NCI-H2081 treated with DMSO at 0.1 percent for 48 hours (cell line): ENCODE data around the gene ANAPC16.
"Not testable (repeated sequence)": the region's sequence is repeated elsewhere in the genome, so short reads cannot be mapped to it uniquely, and the experiment has no call there.

Experiments
- DNase-seq: peaks from one replicate; lab custom pipeline; 2025; lab: John Stamatoyannopoulos, UW

The ANAPC16 gene

DNA sequence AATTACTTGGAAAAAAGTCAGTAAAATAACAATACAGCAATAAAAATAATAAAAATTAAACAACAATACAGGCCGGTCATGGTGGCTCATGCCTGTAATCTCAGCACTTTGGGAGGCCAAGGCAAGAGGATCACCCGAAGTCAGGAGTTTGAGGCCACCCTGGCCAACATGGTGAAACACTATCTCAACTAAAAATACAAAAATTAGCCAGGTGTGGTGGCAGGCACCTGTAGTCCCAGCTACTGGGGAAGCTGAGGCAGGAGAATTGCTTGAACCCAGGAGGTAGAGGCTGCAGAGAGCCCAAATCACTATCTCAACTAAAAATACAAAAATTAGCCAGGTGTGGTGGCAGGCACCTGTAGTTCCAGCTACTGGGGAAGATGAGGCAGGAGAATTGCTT lies 4.0 kb upstream of the ANAPC16 start:
- not testable (repeated sequence) for DNase-seq

DNA sequence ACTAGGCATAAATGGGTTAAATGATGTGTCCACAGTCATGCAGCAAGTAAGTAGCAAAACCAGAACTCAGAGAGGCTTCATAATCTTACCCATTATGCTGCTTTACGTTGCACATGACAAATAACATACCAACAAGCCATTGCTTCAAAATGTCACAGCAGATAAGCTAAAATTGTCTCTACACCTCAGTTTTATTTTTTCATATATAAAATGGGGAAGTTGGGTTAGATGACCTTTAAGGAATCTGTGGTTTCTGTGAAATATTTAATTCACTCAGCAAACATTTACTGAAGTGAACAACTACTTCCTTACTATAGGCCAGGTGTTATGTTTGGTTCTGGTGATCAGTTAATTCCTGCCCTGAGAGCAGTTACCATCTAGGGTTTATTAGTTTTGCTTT lies 2.5 kb downstream of the ANAPC16 start:
- no peak for DNase-seq

DNA sequence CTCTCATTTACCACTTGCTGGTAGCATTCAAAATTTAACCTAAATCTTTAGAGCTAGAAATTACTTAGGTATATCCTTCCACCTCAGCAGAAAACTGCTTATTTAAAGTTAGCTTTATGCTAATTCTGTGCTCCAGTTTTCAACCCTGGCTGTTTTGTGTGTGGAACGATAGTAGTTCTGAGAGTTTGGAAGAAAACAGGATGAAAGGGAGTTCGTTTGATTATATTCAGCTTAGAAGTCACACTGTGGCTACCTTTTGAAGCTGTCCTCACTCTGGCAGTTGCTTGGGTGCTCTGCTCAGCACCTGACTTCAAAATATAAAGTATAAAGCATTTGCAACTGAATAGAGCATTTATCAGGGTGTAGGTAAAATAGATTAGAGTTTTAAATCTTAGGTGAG lies 2.9 kb downstream of the ANAPC16 start:
- DNase-seq, result no peak

DNA sequence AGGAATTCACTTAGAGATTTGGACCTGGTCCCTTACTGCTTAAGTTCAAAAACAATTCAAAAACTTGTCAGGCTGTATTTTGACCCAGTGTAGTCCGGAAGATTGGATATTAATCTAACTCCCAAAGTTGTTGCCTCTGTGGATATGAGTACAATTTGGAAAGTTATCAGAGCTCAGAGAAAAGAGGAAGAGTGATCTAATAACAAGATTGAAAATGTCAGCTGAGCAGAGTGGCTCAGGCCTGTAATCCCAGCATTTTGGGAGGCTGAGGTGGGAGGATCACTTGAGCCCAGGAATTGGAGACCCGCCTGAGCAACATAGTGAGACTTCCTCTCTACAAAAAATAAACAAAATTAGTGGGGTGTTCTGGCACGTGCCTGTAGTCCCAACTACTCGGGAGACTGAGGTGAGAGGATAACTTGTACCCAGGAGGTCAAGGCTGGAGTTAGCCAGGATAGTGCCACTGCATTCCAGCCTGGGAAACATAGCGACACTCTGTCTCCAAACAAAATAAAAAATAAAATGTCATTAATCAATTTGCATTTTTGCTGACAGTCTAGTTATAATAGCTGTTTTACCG lies 3.5 kb downstream of the ANAPC16 start:
- DNase-seq, result no peak

DNA sequence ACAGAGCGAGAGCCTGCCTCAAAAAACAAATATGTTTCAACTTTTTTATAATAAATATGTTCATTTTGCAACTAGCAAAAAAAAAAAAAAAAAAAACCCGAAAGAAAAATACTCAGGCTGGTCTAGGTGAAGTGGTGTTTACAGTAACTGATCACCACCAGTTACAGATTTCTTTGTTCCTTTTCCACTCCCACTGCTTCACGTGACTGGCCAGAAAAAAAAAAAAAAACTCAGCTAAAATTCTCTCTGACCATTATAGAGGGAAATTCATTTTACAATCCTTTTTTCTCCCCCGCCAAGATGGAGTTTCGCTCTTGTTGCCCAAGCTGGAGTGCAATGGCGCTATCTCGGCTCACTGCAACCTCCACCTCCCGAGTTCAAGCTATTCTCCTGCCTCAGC lies 4.8 kb downstream of the ANAPC16 start:
- DNase-seq, result no peak

DNA sequence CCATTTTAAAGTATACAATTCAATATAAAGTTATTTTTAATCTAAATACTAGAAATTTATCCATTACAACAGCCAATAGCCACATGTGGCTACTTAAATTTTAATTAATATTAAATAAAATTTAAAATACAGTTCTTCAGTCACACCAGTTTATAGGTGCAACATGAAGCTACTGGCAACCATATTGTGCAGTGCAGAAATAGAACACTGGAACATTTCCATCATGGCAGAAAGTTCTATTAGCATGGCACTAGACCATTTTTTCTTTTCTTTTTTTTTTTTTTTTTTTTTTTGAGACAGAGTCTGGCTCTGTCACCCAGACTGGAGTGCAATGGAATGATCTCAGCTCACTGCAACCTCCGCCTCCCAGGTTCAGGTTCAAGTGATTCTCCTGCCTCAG lies 5.5 kb downstream of the ANAPC16 start:
- no peak for DNase-seq

DNA sequence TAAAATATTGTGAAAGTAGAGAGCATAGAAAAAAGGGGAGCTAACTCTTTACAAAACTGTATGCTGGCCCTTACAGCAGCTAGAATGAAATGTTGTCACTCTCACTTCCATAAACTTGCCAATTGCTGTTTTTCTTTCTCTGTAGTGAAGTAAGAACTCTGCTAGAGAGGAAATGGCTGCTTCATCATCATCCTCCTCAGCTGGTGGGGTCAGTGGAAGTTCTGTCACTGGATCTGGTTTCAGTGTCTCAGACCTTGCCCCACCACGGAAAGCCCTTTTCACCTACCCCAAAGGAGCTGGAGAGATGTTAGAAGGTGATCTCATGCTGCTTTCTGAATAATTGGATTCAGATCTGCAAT lies 7.9 kb downstream of the ANAPC16 start:
- DNase-seq, result no peak

DNA sequence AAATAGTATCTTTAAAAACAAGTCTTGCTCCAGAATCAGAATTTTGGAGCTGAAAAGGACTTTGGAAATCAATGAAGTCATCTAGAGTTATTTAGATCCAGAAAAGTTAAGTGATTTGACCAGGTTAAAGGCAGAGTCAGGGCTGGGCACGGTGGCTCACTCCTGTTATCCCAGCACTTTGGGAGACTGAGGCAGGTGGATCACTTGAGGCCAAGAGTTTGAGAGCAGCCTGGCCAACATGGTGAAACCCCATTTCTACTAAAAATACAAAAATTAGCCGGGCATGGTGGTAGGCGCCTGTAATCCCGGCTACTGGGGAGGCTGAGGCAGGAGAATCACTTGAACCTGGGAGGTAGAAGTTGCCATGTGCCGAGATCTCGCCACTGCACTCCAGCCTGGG lies 8.4 kb downstream of the ANAPC16 start:
- DNase-seq, result not testable (repeated sequence)

DNA sequence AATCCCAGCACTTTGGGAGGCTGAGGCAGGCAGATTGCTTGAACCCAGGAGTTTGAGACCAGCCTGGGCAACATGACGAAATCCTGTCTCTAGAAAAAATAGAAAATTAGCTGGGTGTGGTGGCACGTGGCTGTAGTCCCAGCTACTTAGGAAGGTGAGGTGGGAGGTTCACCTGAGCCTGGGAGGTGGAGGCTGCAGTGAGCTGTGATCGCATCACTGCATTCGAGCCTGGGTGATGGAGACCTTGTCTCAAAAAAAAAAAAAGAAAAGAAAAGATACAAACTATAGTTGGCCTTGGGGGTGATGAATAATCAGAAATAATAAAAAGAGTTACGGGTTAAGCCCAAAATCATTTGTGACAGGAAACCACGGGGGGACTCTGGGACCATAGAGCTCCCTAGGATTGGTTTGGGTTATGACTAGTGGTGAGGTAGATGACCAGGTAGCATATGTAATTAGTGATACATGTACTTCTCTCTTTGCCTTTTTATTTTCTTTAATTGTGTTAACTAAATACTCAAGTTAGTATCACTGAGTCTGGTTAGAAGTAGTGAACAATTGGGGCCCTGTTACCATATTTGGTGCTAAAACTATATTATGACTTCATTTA lies 10.7 kb downstream of the ANAPC16 start:
- DNase-seq, result no peak

DNA sequence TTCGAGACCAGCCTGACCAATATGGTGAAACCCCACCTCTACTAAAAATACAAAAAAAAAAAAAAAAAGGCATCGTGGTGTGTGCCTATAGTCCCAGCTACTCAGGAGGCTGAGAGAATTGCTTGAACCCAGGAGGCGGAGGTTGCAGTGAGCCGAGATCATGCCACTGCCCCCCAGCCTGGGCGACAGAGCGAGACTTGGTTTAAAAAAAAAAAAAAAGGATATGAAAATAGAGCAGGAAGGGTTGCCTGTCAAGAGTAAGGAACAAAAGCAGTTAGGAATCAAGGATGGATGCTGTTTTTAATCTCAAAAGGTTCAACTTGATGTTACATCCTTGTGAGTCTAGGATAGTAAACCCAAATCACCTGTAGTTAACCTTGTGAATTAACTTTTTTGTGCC lies 12.0 kb downstream of the ANAPC16 start:
- DNase-seq, result no peak

DNA sequence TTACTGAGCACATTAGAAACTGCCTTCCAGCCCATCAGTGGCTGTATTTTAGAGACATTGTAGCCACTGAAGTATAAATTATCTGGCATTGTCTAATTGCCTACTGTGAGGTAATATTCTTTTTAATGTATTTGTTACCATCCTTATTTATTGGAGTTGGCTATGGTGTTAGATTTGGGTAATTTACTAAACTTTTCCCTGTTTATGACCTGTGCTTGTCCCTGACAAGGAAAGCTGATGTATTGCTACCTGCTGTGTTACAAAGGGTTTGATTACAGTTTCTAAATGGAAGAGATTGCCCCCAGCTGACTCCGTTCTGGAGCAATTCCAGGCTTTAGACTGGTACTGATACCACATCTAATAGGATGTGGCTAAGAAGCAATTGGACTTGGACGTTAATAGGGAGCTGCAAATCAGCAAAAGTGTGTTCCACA lies 12.5 kb downstream of the ANAPC16 start:
- peak; percentile 95 for DNase-seq

DNA sequence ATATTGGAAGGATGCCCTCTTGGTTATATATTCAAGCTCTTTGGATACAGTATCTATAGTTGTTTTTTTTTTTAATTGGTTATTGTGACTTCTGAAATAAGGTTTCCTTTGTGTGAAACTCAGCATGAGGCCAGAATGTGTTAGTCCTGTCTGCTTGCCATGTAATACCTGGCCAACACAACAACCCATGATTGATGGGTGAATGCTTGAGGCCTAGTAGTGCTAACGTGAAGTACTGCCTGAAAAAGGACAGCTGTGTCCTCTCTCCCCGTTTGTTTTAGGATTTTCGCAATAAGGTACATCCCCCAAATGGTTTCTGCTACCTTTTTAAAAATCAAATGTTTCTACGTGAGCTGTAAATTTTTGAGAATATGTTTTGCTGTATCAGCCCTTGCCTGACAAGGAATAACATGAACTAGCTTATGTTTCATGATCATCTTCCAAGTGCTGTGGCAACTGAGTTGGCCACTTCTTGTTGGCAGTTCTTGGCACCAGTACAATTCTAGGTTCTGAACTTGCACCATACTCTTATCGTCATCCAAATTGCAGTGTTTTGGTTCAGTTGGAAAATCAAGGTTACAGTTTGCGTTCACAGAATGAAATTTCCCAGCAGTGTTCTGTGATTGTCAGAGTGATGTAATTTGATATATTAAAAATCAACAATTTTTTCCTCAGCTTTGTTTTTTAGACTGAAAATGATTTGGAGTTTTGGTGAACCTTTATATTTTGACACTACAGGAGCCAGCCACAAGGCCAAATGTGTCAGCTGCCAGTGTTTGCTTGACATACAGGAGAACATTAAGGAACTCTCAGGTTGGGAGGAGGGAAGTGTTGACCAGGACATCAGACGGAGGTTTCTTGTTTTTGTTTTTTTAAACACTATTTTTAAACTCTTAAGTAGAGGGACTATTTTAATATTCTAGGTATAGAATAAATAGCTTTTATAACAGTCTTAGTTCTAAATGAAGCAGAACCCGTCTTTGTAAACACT lies 13.7 kb downstream of the ANAPC16 start:
- DNase-seq, result peak; percentile 73

DNA sequence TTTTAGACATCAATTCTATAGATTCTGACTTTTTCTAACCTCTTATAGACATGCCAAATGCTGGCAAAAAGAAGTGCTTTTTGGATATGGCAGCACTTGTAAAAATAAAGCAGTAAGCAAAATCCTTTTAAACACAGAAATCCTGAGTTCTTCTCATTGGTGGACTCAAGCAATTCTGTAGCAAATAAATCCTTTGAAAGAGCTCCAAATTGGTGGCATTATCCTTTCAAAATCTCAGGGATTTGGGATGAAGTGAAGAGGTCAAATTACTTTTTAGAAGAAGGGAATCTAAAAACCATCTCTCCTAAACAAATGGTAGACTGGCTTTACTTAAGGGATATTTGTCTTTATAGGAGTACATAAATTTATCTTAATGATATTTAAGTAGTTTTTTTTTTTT lies 17.8 kb downstream of the ANAPC16 start:
- no peak for DNase-seq

DNA sequence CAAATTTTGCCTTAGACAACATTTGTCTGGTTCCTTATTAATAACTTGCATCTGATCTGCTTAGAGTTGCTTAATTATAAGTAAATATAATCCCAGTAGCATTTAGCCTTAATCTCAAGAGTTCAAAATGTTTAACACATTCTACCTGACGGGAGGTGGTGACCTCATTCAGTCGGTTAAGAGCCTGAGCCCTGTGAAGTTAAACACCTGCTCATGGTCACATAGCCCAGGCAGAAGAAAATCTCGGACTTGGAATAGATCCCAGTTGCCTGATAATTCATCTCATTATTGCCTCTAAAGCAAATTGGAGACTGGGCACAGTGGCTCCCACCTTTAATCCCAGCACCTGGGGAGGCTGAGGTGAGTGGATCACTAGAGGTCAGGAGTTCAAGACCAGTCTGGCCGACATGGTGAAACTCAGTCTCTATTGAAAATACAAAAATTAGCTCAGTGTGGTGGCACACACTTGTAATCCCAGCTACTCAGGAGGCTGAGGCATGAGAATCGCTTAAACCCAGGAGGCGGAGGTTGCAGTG lies 18.8 kb downstream of the ANAPC16 start:
- peak; percentile 11 for DNase-seq

DNA sequence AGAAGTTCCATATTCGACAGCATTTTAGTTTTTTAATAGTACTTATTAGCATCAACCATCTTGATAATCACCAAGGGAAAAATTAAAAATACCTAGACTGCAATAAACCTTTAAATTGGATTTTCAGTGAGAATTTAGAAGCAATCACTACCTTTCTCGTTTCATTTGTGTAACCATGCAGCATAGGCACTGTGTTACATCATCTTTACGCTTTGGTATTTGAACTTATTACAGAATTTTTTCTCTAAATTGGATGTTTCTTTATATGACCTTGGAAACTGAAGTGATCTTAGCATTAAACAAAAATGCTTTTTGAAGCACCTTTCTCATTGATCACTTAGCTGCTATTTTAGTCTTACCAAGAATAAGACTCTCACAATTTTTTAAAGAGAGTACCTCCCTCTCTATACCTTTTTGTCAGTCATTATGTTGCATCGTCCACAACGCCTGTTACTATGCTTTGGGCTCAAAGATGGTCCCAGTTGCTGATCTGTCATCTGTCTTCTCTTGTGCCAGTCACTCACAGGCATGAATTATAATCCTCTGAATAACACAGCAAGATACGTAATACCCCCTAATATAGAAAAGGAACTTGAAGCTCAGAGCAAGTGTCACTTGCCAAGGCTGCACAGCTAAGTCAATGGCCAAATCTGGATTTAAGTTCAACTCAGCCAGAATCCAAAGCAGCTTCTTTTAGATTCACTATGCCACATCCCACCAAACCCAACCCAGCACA lies 19.9 kb downstream of the ANAPC16 start:
- no peak for DNase-seq

DNA sequence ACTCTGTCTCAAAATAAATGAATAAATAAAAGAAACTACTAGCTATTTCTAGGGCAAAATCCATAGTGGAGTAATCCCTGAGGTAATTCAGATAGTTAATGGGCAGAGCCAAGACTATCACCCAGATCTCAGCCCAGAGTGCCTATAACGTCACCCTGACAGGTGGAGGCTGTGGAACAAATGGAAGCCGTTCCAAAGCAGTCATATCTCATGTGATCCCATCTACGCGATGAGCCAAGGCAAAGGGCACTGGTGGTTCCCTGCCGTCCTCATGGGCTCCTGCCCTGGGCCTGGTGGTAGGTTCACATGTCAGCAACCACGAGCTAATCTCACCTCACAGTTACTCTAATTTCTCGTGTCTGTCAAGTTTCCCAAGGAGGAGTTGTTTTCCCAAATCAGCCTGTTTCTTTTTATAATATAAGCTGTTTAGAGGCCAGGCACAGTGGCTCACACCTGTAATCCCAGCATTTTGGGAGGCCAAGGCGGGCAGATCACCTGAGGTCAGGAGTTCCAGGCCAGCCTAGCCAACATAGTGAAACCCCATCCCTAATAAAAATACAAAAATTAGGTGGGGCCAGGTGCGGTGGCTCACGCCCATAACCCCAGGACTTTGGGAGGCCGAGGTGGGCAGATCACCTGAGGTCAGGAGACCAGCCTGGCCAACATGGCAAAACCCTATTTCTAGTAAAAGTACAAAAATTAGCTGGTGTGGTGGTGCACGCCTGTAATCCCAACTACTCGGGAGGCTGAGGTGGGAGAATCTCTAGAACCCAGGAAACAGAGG lies 22.8 kb downstream of the ANAPC16 start:
- DNase-seq, result no peak

DNA sequence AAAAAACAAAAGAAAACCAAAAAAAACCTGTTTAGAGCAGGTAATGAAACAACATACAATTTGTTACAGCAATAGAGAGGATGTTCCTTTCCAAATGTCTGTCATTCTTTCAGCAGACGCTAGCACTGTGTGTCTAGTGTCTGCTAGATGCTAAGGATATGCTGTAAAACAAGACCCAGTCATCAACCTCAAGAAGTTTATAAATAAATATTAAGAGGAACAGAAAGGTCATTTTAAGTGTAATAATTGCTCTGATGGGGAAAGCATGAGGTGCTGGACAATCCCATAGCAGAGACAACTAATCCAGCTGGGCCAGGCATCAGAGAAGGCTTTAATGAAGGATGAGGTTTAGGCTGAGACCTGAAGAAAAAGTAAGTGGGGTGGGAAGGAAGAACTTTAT lies 23.6 kb downstream of the ANAPC16 start:
- no peak for DNase-seq

DNA sequence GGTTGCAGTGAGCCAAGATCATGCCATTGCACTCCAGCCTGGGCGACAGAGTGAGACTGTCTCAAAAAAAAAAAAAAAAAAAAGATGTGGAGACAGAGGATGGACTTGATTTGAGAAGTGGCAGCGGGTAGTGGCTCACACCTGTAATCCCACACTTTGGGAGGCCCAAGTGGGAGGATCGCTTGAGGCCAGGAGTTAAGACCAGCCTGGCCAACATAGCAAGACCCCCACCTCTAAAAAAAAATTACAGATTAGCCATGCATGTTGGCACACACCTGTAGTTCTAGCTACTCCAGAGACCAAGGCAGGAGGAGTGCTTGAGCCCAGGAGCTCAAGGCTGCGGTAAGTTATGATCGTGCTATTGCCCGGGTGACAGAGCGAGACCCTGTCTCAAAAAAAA lies 24.6 kb downstream of the ANAPC16 start:
- no peak for DNase-seq

DNA sequence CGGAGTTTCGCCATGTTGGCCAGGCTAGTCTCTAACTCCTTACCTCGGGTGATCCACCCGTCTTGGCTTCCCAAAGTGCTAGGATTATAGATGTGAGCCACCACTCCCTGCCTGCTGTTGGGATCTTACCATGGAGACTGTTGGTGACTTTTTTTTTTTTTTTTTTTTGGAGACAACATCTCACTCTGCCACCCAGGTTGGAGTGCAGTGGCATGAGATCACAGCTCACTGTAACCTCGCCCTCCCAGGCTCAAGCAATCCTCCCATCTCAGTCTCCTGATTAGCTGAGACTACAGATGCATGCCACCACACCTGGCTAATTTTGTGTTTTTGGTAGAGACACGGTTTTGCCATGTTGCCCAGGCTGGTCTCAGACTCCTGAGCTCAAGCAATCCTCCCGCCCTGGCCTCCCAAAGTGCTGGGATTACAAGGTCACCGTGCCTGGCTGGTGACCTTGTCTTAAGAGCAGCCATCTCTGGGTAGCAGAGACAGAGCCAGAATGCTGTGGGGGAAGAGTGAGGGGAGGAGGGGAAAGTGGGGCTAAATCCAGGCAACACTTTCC lies 26.0 kb downstream of the ANAPC16 start:
- DNase-seq, result no peak

DNA sequence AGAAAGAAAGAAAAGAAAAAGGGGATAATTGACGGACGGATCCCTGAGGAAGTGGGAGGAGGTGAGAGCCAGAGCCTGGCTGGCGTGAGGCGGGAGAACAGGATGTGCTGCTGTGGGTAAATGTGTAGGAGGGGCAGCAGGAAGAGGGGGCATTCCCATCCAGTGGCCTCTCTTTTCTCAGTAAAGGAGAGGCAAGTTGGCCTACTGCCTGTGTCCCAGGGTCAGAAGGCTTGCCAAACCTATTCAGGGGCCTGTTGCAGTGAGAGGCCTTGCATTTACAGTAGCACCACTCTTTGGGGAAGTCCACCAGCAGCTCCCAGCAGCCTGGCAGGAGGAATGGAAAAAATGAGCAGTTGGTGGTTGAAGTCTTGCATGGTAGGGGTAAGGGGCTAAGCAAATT lies 26.9 kb downstream of the ANAPC16 start:
- DNase-seq, result no peak

DNA sequence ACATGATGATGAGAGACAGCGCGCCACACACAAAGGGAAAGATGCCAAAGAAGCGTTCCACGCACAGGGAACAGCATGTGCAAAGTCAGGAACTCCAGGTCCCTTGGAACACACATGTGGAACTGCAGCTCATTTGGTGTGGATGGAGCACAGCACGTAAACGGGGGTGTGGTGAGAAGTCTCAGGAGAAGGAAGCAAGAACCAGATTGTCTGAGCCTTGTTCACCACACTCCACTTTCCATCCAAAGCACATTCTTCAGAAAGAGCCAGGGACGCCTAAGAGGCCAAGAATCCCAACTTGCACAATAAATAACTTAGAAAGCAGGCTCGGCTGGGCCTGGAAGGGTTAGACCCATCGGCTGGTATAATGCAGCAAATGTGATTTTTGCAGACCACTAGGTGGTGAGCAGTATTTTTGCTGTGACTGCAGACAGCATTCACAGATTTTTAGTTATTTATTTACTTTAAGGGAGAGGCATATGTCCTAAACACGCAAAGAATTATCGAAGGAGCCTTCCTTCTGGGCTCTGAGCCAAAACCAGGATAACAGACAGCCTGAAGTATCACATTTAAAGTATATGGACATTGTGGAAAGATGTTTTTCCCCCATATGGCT lies 28.1 kb downstream of the ANAPC16 start:
- no peak for DNase-seq
